ENCODE measurements around the gene ZNF653.

Gene ZNF653

GRCh38 chr19:11513946-11514345 is 8.3 kb upstream of the ZNF653 start:
- DNase-seq (ENCODE audit: low spot score): peak; percentile 22

- no peak for DNase-seq (ENCODE audit: low spot score)
Observed at GRCh38 chr19:11510444-11510843, 4.8 kb upstream of the ZNF653 start.

GRCh38 chr19:11507370-11508078 is 1.9 kb upstream of the ZNF653 start:
- peak; percentile 25 for DNase-seq (ENCODE audit: low spot score)

GRCh38 chr19:11506967-11507366 is 1.3 kb upstream of the ZNF653 start:
- DNase-seq (ENCODE audit: low spot score): no peak

GRCh38 chr19:11506101-11506555 is 489 bp upstream of the ZNF653 start:
- DNase-seq (ENCODE audit: low spot score): no peak

GRCh38 chr19:11505032-11505503 is 571 bp downstream of the ZNF653 start:
- peak; percentile 98 for DNase-seq (ENCODE audit: low spot score)

- DNase-seq (ENCODE audit: low spot score): peak; percentile 14
Observed at GRCh38 chr19:11504502-11505031, 1.1 kb downstream of the ZNF653 start.

- DNase-seq (ENCODE audit: low spot score): no peak
Observed at GRCh38 chr19:11499890-11500420, 5.7 kb downstream of the ZNF653 start.

GRCh38 chr19:11499220-11499726 is 6.4 kb downstream of the ZNF653 start:
- no peak for DNase-seq (ENCODE audit: low spot score)

- peak; percentile 88 for DNase-seq (ENCODE audit: low spot score)
Observed at GRCh38 chr19:11496391-11497163, 9.1 kb downstream of the ZNF653 start.

- peak; percentile 23 for DNase-seq (ENCODE audit: low spot score)
Observed at GRCh38 chr19:11495885-11496284, 9.8 kb downstream of the ZNF653 start.

- peak; percentile 18 for DNase-seq (ENCODE audit: low spot score)
Observed at GRCh38 chr19:11495481-11495880, 10.2 kb downstream of the ZNF653 start.

GRCh38 chr19:11494634-11495285 is 10.9 kb downstream of the ZNF653 start:
- DNase-seq (ENCODE audit: low spot score): peak; percentile 23

GRCh38 chr19:11489378-11489777 is 16.3 kb downstream of the ZNF653 start:
- no peak for DNase-seq (ENCODE audit: low spot score)

- DNase-seq (ENCODE audit: low spot score): peak; percentile 33
Observed at GRCh38 chr19:11486661-11487503, 18.8 kb downstream of the ZNF653 start.

- DNase-seq (ENCODE audit: low spot score): peak; percentile 18
Observed at GRCh38 chr19:11485245-11485837, 20.3 kb downstream of the ZNF653 start.

- DNase-seq (ENCODE audit: low spot score): peak; percentile 31
Observed at GRCh38 chr19:11483366-11484111, 22.1 kb downstream of the ZNF653 start.

- DNase-seq (ENCODE audit: low spot score): peak; percentile 97
Observed at GRCh38 chr19:11482384-11483050, 23.1 kb downstream of the ZNF653 start.
